ENCODE data around the gene BCORL1. TPM values are rescaled to one million over a fixed set of nuclear protein-coding genes. Genes with fewer than 3 reads are reported as not detected.

The BCORL1 gene
- total and polyA plus RNA-seq, 9 donors: 4.3 to 21.3 (median 16.6) TPM

GRCh38 chrX:129953334-129953648 lies 29.1 kb upstream of the BCORL1 start:
- no peaks in the 10 kb centered on the region for H3K9me3 ChIP-seq (replicated peaks; ENCODE audit: control insufficient read depth, low read depth, low read length)
- peak overlapping the region; percentile 29 for H3K4me3 ChIP-seq (ENCODE audit: low read length)
- DNase-seq: no peak
- whole genome bisulfite sequencing (ENCODE audit: insufficient coverage): 49% methylated on average over 18 of the region's 18 CpGs
- peak overlapping the region; percentile 13 for H3K27ac ChIP-seq (ENCODE audit: low read length)
- no peaks in the 10 kb centered on the region for H3K36me3 ChIP-seq (ENCODE audit: control insufficient read depth, insufficient read depth, low read length)
- peaks cover 32% of the 10 kb centered on the region for H3K4me1 ChIP-seq (ENCODE audit: control insufficient read depth, insufficient read depth, low read length)
- peaks cover 27% of the 10 kb centered on the region for H3K27me3 ChIP-seq (ENCODE audit: control insufficient read depth, insufficient read depth, low read length)

DNA sequence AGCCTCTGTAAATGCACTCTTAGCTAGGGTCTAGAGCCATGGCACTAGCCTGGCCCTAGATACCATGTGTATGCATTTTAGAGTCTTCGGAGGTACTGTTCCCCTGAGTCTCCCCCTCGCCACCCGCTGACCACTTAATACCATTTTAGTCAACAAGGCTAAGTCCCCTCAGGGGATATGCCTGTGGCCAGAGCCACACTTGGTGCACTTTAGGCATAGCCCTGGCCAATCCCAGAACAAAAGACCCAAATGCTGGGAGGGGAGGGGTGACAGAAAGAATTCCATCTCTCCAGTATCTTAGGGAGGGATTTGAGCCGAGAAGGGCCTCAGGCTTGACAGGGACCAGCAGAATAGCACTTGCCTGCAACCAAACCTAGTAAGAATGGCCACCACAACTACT lies 28.6 kb upstream of the BCORL1 start:
- DNase-seq: no peak
- Histone ChIP-seq H3K4me1 (ENCODE audit: control insufficient read depth, insufficient read depth, low read length) (peaks cover 33% of the 10 kb centered on the region), H3K9me3 (replicated peaks; ENCODE audit: control insufficient read depth, low read depth, low read length) (no peaks in the 10 kb centered on the region), H3K36me3 (ENCODE audit: control insufficient read depth, insufficient read depth, low read length) (no peaks in the 10 kb centered on the region), H3K27me3 (ENCODE audit: control insufficient read depth, insufficient read depth, low read length) (peaks cover 27% of the 10 kb centered on the region), H3K27ac (ENCODE audit: low read length) (no peak overlapping the region), H3K4me3 (ENCODE audit: low read length) (no peak overlapping the region)
- no CpG with 5 or more reads among the region's 4 CpGs for WGBS (ENCODE audit: insufficient coverage)

GRCh38 chrX:129954804-129955203 lies 27.6 kb upstream of the BCORL1 start:
- Histone ChIP-seq H3K36me3 (ENCODE audit: control insufficient read depth, insufficient read depth, low read length) (no peaks in the 10 kb centered on the region), H3K27me3 (ENCODE audit: control insufficient read depth, insufficient read depth, low read length) (peaks cover 31% of the 10 kb centered on the region), H3K27ac (ENCODE audit: low read length) (no peak overlapping the region), H3K4me1 (ENCODE audit: control insufficient read depth, insufficient read depth, low read length) (peaks cover 39% of the 10 kb centered on the region), H3K9me3 (replicated peaks; ENCODE audit: control insufficient read depth, low read depth, low read length) (no peaks in the 10 kb centered on the region), H3K4me3 (ENCODE audit: low read length) (no peak overlapping the region)
- no peak for DNase-seq
- no CpG with 5 or more reads among the region's 3 CpGs for WGBS (ENCODE audit: insufficient coverage)

DNA sequence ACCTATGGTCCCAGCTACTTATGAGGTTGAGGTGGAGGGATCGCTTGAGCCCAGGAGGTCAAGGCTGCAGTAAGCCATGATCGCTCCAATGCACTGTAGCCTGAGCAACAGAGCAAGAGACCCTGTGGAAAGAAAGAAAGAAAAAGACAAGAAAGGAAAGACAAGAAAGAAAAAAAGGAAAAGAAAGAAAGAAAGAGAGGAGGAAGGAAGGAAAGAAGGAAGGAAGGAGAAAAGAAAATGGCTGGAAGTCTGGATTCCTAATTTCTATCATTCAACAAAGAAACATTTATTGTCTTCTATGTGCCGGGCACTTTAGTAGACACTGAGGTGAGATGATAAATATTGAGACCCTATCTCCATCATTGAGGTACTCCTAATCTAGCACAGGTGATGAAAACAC lies 26.8 kb upstream of the BCORL1 start:
- Histone ChIP-seq H3K4me3 (ENCODE audit: low read length) (no peak overlapping the region), H3K9me3 (replicated peaks; ENCODE audit: control insufficient read depth, low read depth, low read length) (no peaks in the 10 kb centered on the region), H3K27me3 (ENCODE audit: control insufficient read depth, insufficient read depth, low read length) (peaks cover 32% of the 10 kb centered on the region), H3K36me3 (ENCODE audit: control insufficient read depth, insufficient read depth, low read length) (no peaks in the 10 kb centered on the region), H3K4me1 (ENCODE audit: control insufficient read depth, insufficient read depth, low read length) (peaks cover 40% of the 10 kb centered on the region), H3K27ac (ENCODE audit: low read length) (no peak overlapping the region)
- no peak for DNase-seq
- 83% methylated on average over 2 of the region's 3 CpGs for WGBS (ENCODE audit: insufficient coverage)

DNA sequence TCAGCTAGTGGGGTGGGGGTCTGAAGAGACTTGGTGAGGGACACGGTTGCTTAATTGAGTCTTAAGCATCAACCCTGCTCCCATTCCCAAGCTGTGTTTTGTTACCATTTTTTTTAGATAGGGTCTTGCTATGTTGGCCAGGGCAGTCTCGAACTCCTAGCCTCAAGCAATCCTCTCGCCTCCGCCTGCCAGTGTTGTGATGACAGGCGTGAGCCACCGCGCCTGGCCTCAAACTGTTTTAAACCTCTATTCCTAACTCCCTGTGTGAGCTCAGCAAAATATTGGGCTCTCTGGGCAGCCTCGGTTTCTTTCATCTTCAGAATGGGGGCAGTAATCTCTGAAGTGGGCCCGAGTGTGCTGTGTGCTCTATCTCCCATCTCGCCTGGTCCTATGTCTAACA lies 26.3 kb upstream of the BCORL1 start:
- peak overlapping the region; percentile 43 for H3K4me3 ChIP-seq (ENCODE audit: low read length)
- no peaks in the 10 kb centered on the region for H3K9me3 ChIP-seq (replicated peaks; ENCODE audit: control insufficient read depth, low read depth, low read length)
- H3K27ac ChIP-seq (ENCODE audit: low read length): peak overlapping the region; percentile 42
- H3K36me3 ChIP-seq (ENCODE audit: control insufficient read depth, insufficient read depth, low read length): no peaks in the 10 kb centered on the region
- peaks cover 34% of the 10 kb centered on the region for H3K27me3 ChIP-seq (ENCODE audit: control insufficient read depth, insufficient read depth, low read length)
- WGBS (ENCODE audit: insufficient coverage): 72% methylated on average over 7 of the region's 10 CpGs
- peaks cover 43% of the 10 kb centered on the region for H3K4me1 ChIP-seq (ENCODE audit: control insufficient read depth, insufficient read depth, low read length)
- no peak for DNase-seq

GRCh38 chrX:129956765-129957164 lies 25.7 kb upstream of the BCORL1 start:
- WGBS (ENCODE audit: insufficient coverage): 0% methylated on average over 1 of the region's 20 CpGs
- no peaks in the 10 kb centered on the region for H3K36me3 ChIP-seq (ENCODE audit: control insufficient read depth, insufficient read depth, low read length)
- peaks cover 49% of the 10 kb centered on the region for H3K4me1 ChIP-seq (ENCODE audit: control insufficient read depth, insufficient read depth, low read length)
- peak overlapping the region; percentile 43 for H3K4me3 ChIP-seq (ENCODE audit: low read length)
- H3K27me3 ChIP-seq (ENCODE audit: control insufficient read depth, insufficient read depth, low read length): peaks cover 33% of the 10 kb centered on the region
- H3K9me3 ChIP-seq (replicated peaks; ENCODE audit: control insufficient read depth, low read depth, low read length): no peaks in the 10 kb centered on the region
- peak overlapping the region; percentile 85 for H3K27ac ChIP-seq (ENCODE audit: low read length)
- no peak for DNase-seq

- Histone ChIP-seq H3K27ac (ENCODE audit: low read length) (peak overlapping the region; percentile 78), H3K27me3 (ENCODE audit: control insufficient read depth, insufficient read depth, low read length) (peaks cover 26% of the 10 kb centered on the region), H3K36me3 (ENCODE audit: control insufficient read depth, insufficient read depth, low read length) (no peaks in the 10 kb centered on the region), H3K4me1 (ENCODE audit: control insufficient read depth, insufficient read depth, low read length) (peaks cover 44% of the 10 kb centered on the region), H3K4me3 (ENCODE audit: low read length) (peak overlapping the region; percentile 43), H3K9me3 (replicated peaks; ENCODE audit: control insufficient read depth, low read depth, low read length) (no peaks in the 10 kb centered on the region)
- peak; percentile 93 for DNase-seq
- 35% methylated on average over 36 of the region's 56 CpGs for whole genome bisulfite sequencing (ENCODE audit: insufficient coverage)
Observed at GRCh38 chrX:129957241-129958082, 25.0 kb upstream of the BCORL1 start.

GRCh38 chrX:129958083-129958465 lies 24.4 kb upstream of the BCORL1 start:
- DNase-seq: peak; percentile 55
- peaks cover 26% of the 10 kb centered on the region for H3K27me3 ChIP-seq (ENCODE audit: control insufficient read depth, insufficient read depth, low read length)
- no peaks in the 10 kb centered on the region for H3K9me3 ChIP-seq (replicated peaks; ENCODE audit: control insufficient read depth, low read depth, low read length)
- H3K27ac ChIP-seq (ENCODE audit: low read length): peak overlapping the region; percentile 78
- H3K4me1 ChIP-seq (ENCODE audit: control insufficient read depth, insufficient read depth, low read length): peaks cover 43% of the 10 kb centered on the region
- no peaks in the 10 kb centered on the region for H3K36me3 ChIP-seq (ENCODE audit: control insufficient read depth, insufficient read depth, low read length)
- H3K4me3 ChIP-seq (ENCODE audit: low read length): no peak overlapping the region
- 63% methylated on average over 1 of the region's 7 CpGs for WGBS (ENCODE audit: insufficient coverage)

GRCh38 chrX:129958814-129959492 lies 23.5 kb upstream of the BCORL1 start:
- Histone ChIP-seq H3K9me3 (replicated peaks; ENCODE audit: control insufficient read depth, low read depth, low read length) (no peaks in the 10 kb centered on the region), H3K4me1 (ENCODE audit: control insufficient read depth, insufficient read depth, low read length) (peaks cover 41% of the 10 kb centered on the region), H3K27me3 (ENCODE audit: control insufficient read depth, insufficient read depth, low read length) (peaks cover 19% of the 10 kb centered on the region), H3K27ac (ENCODE audit: low read length) (peak overlapping the region; percentile 20), H3K4me3 (ENCODE audit: low read length) (no peak overlapping the region), H3K36me3 (ENCODE audit: control insufficient read depth, insufficient read depth, low read length) (no peaks in the 10 kb centered on the region)
- WGBS (ENCODE audit: insufficient coverage): 25% methylated on average over 3 of the region's 13 CpGs
- no peak for DNase-seq

DNA sequence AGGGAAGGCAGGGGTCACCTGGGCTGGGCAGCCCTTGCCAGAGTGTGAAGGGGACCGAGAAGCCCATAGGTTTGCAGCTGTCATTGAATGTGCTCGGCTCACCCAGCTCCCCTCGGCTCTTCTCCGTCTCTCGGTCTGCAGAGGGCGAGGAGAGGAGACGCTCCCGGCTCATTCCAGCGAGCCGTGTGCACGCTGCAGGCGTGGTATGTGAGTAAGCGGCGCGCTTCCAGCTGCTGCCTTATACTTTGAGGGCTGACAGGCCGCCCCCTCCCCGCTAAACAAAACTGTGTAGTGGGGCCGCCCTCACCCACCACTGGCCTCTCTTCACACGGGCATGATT lies 23.0 kb upstream of the BCORL1 start:
- no peak overlapping the region for H3K4me3 ChIP-seq (ENCODE audit: low read length)
- no peaks in the 10 kb centered on the region for H3K36me3 ChIP-seq (ENCODE audit: control insufficient read depth, insufficient read depth, low read length)
- H3K27me3 ChIP-seq (ENCODE audit: control insufficient read depth, insufficient read depth, low read length): peaks cover 19% of the 10 kb centered on the region
- H3K4me1 ChIP-seq (ENCODE audit: control insufficient read depth, insufficient read depth, low read length): peaks cover 40% of the 10 kb centered on the region
- peak; percentile 73 for DNase-seq
- WGBS (ENCODE audit: insufficient coverage): 25% methylated on average over 7 of the region's 19 CpGs
- H3K27ac ChIP-seq (ENCODE audit: low read length): peak overlapping the region; percentile 42
- H3K9me3 ChIP-seq (replicated peaks; ENCODE audit: control insufficient read depth, low read depth, low read length): no peaks in the 10 kb centered on the region

Measured in muscle of leg (tissue), 11 donors.